Keratinocyte (primary cell): ENCODE measurements around the gene SKIC2. TPM values are rescaled to one million over a fixed set of nuclear protein-coding genes. Genes with fewer than 3 reads are reported as not detected.

Experiments used
- DNase-seq: peaks from one replicate; pipeline ENCODE4 v3.0.0-alpha.2; 2011; ENCODE audit warnings: low read depth, missing footprints, low spot score
- FAIRE-seq: peaks from 2 replicates; lab custom pipeline; 2011; peaks lifted over from hg19 to GRCh38; lab: Jason Lieb, UNC
- H2AFZ ChIP-seq: 2 replicates; pipeline ENCODE4 v1.6.0; 2012; ENCODE audit warnings: low read length, control low read depth, inconsistent platforms; ENCODE audit not compliant: control insufficient read depth
- H3K27ac ChIP-seq: 2 replicates; pipeline ENCODE4 v1.5.1; 2011; ENCODE audit warnings: low read length; ENCODE audit not compliant: control insufficient read depth, insufficient read depth
- H3K27me3 ChIP-seq: 3 replicates; pipeline ENCODE4 v1.6.0; 2011; ENCODE audit warnings: low read length; ENCODE audit not compliant: control insufficient read depth, insufficient read depth; ENCODE audit errors: extremely low read depth
- H3K36me3 ChIP-seq, 2 experiments: 2 replicates in 1 of 2; 3 replicates in 1 of 2; pipeline ENCODE4 v1.5.1; 2011; ENCODE audit warnings: low read length in 2 of 2, mild to moderate bottlenecking in 1 of 2; ENCODE audit not compliant: control insufficient read depth in 2 of 2, insufficient read depth in 2 of 2; ENCODE audit errors: extremely low read depth in 1 of 2
- H3K4me1 ChIP-seq: 3 replicates; pipeline ENCODE4 v1.5.1; 2011; ENCODE audit warnings: low read length; ENCODE audit not compliant: control insufficient read depth, insufficient read depth; ENCODE audit errors: extremely low read depth
- H3K4me2 ChIP-seq: 3 replicates; pipeline ENCODE4 v1.6.0; 2011; ENCODE audit warnings: low read depth, low read length; ENCODE audit not compliant: control insufficient read depth, insufficient read depth; ENCODE audit errors: extremely low read depth
- H3K4me3 ChIP-seq, 3 experiments: fragments of 200-600 bp in 1 of 3; sonication (generic) in 1 of 3; 2 replicates in 2 of 3; 3 replicates in 1 of 3; pipeline ENCODE4 v1.5.1; 2011 to 2016; ENCODE audit warnings: low read length in 3 of 3, mild to moderate bottlenecking in 3 of 3, control low read depth in 2 of 3, inconsistent platforms in 1 of 3, low read depth in 1 of 3, mixed read lengths in 1 of 3, mixed run types in 1 of 3, moderate library complexity in 1 of 3; ENCODE audit not compliant: control insufficient read depth in 2 of 3, insufficient read depth in 2 of 3; ENCODE audit errors: extremely low read depth in 1 of 3
- H3K79me2 ChIP-seq: 2 replicates; pipeline ENCODE4 v1.6.0; 2012; ENCODE audit warnings: low read length; ENCODE audit not compliant: control insufficient read depth, insufficient read depth
- H3K9ac ChIP-seq: 3 replicates; pipeline ENCODE4 v1.6.0; 2011; ENCODE audit warnings: low read length; ENCODE audit not compliant: control insufficient read depth, insufficient read depth; ENCODE audit errors: extremely low read depth
- H3K9me1 ChIP-seq: 3 replicates; pipeline ENCODE4 v1.6.0; 2011; ENCODE audit warnings: low read length; ENCODE audit not compliant: control insufficient read depth, insufficient read depth; ENCODE audit errors: extremely low read depth
- H3K9me3 ChIP-seq: 2 replicates; pipeline ENCODE4 v1.5.1; 2012; ENCODE audit warnings: low read depth, low read length; ENCODE audit not compliant: control insufficient read depth
- H4K20me1 ChIP-seq: 3 replicates; pipeline ENCODE4 v1.6.0; 2011; ENCODE audit warnings: low read length; ENCODE audit not compliant: control insufficient read depth, insufficient read depth; ENCODE audit errors: extremely low read depth
- EZH2 ChIP-seq: IDR thresholded peaks from one replicate; pipeline ENCODE4 v1.6.1; 2012; ENCODE audit warnings: inconsistent platforms, mild to moderate bottlenecking, low read length, moderate library complexity
- dilution Hi-C: fragments of 300-500 bp; cut with MboI; formaldehyde crosslinking; loops from one replicate; pipeline ENCODE4 v1.7.0; 2020; ENCODE audit warnings: low sequenced_read_pairs; ENCODE audit not compliant: extremely low pct_ligation_motif_present
- polyA plus RNA-seq, 5 experiments: library from polyadenylated mRNA; depleted of rRNA in 3 of 5; stranded (reverse) in 3 of 5; stranded (forward) in 1 of 5; unstranded in 1 of 5; fragments of >200 nt; gene quantifications; 1 replicate in 1 of 5; 2 replicates in 3 of 5; 3 replicates in 1 of 5; pipeline versions ENCODE4 v1.2.1 to v1.2.3, GENCODE V29; 2011 to 2012; ENCODE audit warnings: missing spikeins in 2 of 5, low read depth in 1 of 5, low replicate concordance in 1 of 5
- TF ChIP-seq, protein P1 (sequence below), 3 experiments: IDR thresholded peaks in 1 of 3; conservative IDR thresholded peaks in 1 of 3; optimal IDR thresholded peaks in 1 of 3; 2 replicates in 2 of 3; 3 replicates in 1 of 3; pipeline versions ENCODE3 to v1.5.1; 2011; ENCODE audit warnings: low read length in 3 of 3, mild to moderate bottlenecking in 3 of 3, moderate library complexity in 2 of 3, control low read depth in 1 of 3, inconsistent platforms in 1 of 3; ENCODE audit not compliant: insufficient read depth in 2 of 3; ENCODE audit errors: extremely low read depth in 1 of 3

Gene SKIC2
- polyA plus RNA-seq, 1 donor (not counting 4 experiments of a cell fraction or from before 2014, with no cell fraction given), result 24.5 TPM

DNA sequence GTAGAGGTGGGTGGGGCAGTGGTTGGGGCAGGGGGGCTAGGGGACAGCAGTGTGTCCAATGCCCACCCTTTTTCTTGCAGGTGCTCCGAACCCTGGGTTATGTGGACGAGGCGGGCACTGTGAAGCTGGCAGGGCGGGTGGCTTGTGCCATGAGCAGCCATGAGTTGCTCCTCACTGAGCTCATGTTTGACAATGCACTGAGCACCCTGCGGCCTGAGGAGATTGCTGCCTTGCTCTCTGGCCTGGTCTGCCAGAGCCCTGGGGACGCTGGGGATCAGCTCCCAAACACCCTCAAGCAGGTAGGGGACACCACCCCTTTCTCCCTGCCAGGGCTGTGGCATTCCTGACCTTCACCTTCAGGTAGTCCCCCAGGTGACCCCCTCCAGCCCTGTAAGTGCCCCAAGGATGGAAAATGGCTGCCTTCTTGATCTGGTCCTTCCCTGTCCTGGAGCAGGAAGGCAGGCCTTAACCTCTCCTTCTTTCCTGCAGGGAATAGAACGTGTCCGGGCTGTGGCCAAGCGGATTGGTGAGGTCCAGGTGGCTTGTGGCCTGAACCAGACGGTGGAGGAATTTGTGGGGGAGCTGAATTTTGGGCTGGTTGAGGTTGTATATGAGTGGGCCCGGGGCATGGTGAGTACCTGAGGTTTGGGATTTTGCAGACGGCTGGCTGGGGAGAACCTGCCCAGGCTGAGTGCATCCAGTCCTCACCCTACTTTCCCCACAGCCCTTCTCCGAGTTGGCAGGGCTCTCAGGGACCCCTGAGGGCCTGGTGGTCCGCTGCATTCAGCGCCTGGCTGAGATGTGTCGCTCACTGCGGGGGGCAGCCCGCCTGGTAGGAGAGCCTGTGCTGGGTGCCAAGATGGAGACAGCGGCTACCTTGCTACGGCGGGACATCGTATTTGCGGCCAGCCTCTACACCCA, 10.1 kb downstream of the SKIC2 start:
- no peak for TF ChIP-seq EZH2
- TF ChIP-seq, protein P1, sequence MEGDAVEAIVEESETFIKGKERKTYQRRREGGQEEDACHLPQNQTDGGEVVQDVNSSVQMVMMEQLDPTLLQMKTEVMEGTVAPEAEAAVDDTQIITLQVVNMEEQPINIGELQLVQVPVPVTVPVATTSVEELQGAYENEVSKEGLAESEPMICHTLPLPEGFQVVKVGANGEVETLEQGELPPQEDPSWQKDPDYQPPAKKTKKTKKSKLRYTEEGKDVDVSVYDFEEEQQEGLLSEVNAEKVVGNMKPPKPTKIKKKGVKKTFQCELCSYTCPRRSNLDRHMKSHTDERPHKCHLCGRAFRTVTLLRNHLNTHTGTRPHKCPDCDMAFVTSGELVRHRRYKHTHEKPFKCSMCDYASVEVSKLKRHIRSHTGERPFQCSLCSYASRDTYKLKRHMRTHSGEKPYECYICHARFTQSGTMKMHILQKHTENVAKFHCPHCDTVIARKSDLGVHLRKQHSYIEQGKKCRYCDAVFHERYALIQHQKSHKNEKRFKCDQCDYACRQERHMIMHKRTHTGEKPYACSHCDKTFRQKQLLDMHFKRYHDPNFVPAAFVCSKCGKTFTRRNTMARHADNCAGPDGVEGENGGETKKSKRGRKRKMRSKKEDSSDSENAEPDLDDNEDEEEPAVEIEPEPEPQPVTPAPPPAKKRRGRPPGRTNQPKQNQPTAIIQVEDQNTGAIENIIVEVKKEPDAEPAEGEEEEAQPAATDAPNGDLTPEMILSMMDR (optimal IDR thresholded peaks at IDR 0.05 in 1 of 3, IDR thresholded peaks at IDR 0.05 in 1 of 3, conservative IDR thresholded peaks at IDR 0.05 in 1 of 3; ENCODE audit: extremely low read depth in 1 of 3, insufficient read depth in 2 of 3, low read length in 3 of 3), result no peak
- Histone ChIP-seq H3K4me1 (peaks cover 18% of the 10 kb centered on the region), H3K4me2 (no peak overlapping the region), H2AFZ (no peak overlapping the region), H3K79me2 (peaks cover 26% of the 10 kb centered on the region), H3K36me3 (peaks cover 14 to 34% of the 10 kb centered on the region in 2 experiments), H3K4me3 (no peak overlapping the region), H3K9ac (no peak overlapping the region), H3K27me3 (no peaks in the 10 kb centered on the region), H3K9me3 (no peaks in the 10 kb centered on the region), H4K20me1 (no peaks in the 10 kb centered on the region), H3K9me1 (no peaks in the 10 kb centered on the region), H3K27ac (no peak overlapping the region)
- DNase-seq (no peak), FAIRE-seq (no peak)
- dilution Hi-C loops, result no loop called here

DNA sequence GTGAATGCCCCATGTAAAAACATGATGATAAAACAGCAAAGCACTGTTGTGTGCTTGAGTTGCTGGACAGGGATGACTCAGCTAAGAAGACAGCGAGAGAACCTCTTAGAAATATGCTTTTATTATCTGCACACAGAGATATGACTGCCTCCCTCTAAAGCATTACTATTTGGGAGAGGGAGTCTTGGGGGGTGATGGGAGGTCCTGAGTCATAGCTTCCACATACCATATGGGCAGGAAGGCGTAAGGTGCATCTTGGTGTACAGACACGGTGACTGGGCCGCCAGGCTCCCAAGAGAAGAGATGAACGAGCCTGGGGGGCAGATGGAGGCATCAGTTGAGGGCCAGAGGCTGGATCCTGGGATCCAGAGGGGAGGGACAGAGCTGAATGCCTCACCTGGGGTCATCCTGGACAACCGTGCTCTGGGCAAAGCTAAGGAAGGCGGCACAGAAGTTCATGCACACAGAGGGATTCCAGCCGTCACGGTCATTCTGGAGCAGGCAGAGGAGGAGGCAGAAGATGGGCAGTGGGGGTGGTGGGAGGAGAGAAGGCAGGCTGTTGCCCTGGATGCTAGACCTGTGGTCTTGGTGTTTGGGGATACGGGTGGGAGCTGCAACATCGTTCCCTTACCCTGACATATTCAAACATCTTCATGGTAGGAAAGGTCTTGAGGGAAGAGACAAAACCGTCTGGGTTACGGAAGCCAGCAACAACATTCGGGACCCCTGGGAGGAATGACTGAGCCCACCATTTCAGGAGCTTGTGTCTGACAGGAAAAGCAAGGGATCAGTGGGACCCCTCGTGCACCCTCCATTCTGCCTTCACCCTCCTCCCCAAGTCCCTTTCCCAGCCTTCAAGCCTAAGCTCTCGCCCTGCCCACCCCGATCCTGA, 11.0 kb downstream of the SKIC2 start:
- Histone ChIP-seq H3K4me2 (no peak overlapping the region), H3K4me1 (peaks cover 18% of the 10 kb centered on the region), H4K20me1 (no peaks in the 10 kb centered on the region), H3K9ac (no peak overlapping the region), H3K4me3 (no peak overlapping the region), H3K27ac (no peak overlapping the region), H3K9me1 (no peaks in the 10 kb centered on the region), H3K79me2 (peaks cover 28% of the 10 kb centered on the region), H3K9me3 (no peaks in the 10 kb centered on the region), H3K36me3 (peaks cover 14 to 31% of the 10 kb centered on the region in 2 experiments), H3K27me3 (no peaks in the 10 kb centered on the region), H2AFZ (no peak overlapping the region)
- dilution Hi-C loops, result no loop called here
- FAIRE-seq (no peak), DNase-seq (no peak)
- TF ChIP-seq, protein P1 (optimal IDR thresholded peaks at IDR 0.05 in 1 of 3, IDR thresholded peaks at IDR 0.05 in 1 of 3, conservative IDR thresholded peaks at IDR 0.05 in 1 of 3; ENCODE audit: extremely low read depth in 1 of 3, insufficient read depth in 2 of 3, low read length in 3 of 3), result no peak
- TF ChIP-seq EZH2, result no peak
